NT2/D1 (cell line): Measurements from ENCODE around the gene SMIM24.

ENCODE experiments used
- YY1 ChIP-seq: IDR thresholded peaks from 2 replicates; pipeline ENCODE4 v1.6.1; 2011; ENCODE audit not compliant: insufficient read length, insufficient read depth
- ZNF274 ChIP-seq: IDR thresholded peaks from 2 replicates; pipeline ENCODE4 v1.6.1; 2011; ENCODE audit warnings: mild to moderate bottlenecking, low read depth, low read length

DNA sequence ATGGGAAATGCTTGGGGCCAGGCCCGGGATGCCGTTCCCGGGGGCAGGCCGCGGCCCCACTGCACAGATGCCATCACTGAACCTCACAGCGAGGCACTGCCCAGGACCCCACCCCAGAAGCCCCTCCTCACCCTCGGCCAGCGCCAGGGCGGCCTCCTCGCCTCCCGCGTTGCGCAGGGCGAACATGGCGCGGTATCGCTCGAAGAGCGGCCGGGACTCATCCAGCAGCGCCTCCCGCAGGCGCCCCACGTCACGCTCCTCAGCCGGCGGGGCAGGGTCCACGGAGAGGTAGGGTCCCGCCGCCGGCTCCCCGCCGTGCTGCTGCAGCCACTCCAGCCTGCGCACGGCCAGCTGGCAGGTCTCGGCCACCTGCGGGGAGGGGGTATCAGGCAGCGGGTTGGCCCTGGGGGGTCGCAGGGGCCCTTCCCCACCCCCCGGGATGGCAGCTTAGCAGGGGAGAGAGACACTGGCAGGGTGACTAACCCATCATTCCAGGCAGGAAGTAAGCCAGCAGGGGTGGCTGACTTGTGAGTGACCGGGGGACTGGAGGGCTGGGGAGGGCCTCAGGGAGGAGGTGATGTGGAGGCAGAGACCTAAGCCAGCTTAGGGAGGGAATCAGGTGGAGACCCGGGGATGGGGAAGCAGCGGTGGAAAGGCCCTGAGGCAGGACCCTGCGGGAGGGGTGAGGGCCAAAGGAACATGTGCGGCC lies 12.0 kb upstream of the SMIM24 start:
- TF ChIP-seq YY1 (no peak), ZNF274 (no peak)
